ENCODE data around the gene CARF.

DNA sequence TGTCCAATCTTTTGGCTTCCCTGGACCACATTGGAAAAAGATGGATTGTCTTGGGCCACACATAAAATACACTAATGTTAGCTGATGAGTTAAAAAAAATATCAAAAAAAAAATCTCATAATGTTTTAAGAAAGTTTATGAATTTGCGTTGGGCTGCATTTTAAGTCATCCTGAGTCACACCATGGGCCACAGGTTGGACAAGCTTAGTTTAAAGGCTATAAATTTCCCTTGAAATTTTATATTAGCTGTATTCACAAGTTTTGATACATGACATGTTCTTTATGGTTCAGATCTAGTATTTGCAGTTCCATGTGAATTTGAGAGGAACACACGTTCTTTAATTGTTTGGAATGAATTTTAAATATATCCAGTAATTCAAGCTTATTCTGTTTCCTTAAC lies 21.9 kb downstream of the CARF start:
- TF ChIP-seq, protein P1, sequence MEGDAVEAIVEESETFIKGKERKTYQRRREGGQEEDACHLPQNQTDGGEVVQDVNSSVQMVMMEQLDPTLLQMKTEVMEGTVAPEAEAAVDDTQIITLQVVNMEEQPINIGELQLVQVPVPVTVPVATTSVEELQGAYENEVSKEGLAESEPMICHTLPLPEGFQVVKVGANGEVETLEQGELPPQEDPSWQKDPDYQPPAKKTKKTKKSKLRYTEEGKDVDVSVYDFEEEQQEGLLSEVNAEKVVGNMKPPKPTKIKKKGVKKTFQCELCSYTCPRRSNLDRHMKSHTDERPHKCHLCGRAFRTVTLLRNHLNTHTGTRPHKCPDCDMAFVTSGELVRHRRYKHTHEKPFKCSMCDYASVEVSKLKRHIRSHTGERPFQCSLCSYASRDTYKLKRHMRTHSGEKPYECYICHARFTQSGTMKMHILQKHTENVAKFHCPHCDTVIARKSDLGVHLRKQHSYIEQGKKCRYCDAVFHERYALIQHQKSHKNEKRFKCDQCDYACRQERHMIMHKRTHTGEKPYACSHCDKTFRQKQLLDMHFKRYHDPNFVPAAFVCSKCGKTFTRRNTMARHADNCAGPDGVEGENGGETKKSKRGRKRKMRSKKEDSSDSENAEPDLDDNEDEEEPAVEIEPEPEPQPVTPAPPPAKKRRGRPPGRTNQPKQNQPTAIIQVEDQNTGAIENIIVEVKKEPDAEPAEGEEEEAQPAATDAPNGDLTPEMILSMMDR (conservative IDR thresholded peaks at IDR 0.05 in 1 of 2, IDR thresholded peaks at IDR 0.05 in 1 of 2; ENCODE audit: low read depth in 1 of 2, low read length in 2 of 2): no peak
- no peak for TF ChIP-seq EZH2 (IDR thresholded peaks at IDR 0.05; ENCODE audit: low read length, missing control alignments)

Measured in fibroblast of lung (primary cell).